Erythroblast (primary cell): ENCODE results near the gene ACOT7.

Experiments
- GATA1 ChIP-seq: IDR thresholded peaks from 2 replicates; pipeline ENCODE4 v1.6.1; 2011; ENCODE audit warnings: low read depth, mild to moderate bottlenecking, control low read depth, low read length, moderate library complexity
- POLR2A ChIP-seq: IDR thresholded peaks from 2 replicates; pipeline ENCODE4 v1.6.1; 2011; ENCODE audit warnings: mild to moderate bottlenecking, low read length

GRCh38 chr1:6410248-6410893, 16.8 kb upstream of the ACOT7 start:
- TF ChIP-seq POLR2A (no peak), GATA1 (no peak)
